ENCODE data around the gene C2orf76.
A peak's percentile ranks its signal among the peaks of the same experiment; 100 is the strongest.

Gene C2orf76

GRCh38 chr2:119333833-119334232 lies 32.8 kb downstream of the C2orf76 start:
- no peak for DNase-seq

- no peak for DNase-seq
These were observed 33.3 kb downstream of the C2orf76 start for GRCh38 chr2:119333360-119333759.

- no peak for DNase-seq
These were observed 33.7 kb downstream of the C2orf76 start for GRCh38 chr2:119332953-119333352.

- DNase-seq: no peak
These were observed 39.2 kb downstream of the C2orf76 start for GRCh38 chr2:119327431-119327830.

GRCh38 chr2:119326938-119327337 lies 39.7 kb downstream of the C2orf76 start:
- DNase-seq: no peak

- no peak for DNase-seq
These were observed 41.9 kb downstream of the C2orf76 start for GRCh38 chr2:119324685-119325270.

GRCh38 chr2:119323459-119323858 lies 43.2 kb downstream of the C2orf76 start:
- DNase-seq: no peak

GRCh38 chr2:119319593-119319992 lies 47.0 kb downstream of the C2orf76 start:
- DNase-seq: no peak

GRCh38 chr2:119317554-119317953 lies 49.1 kb downstream of the C2orf76 start:
- no peak for DNase-seq

- DNase-seq: no peak
These were observed 50.6 kb downstream of the C2orf76 start for GRCh38 chr2:119316066-119316465.

GRCh38 chr2:119315241-119315925 lies 51.3 kb downstream of the C2orf76 start:
- no peak for DNase-seq

GRCh38 chr2:119311831-119312230 lies 54.8 kb downstream of the C2orf76 start:
- DNase-seq: no peak

- no peak for DNase-seq
These were observed 55.3 kb downstream of the C2orf76 start for GRCh38 chr2:119311371-119311770.

GRCh38 chr2:119308793-119309330 lies 57.8 kb downstream of the C2orf76 start:
- no peak for DNase-seq

GRCh38 chr2:119307419-119308140 lies 59.1 kb downstream of the C2orf76 start:
- DNase-seq: no peak

GRCh38 chr2:119306196-119306590 lies 60.4 kb downstream of the C2orf76 start:
- DNase-seq: no peak

- no peak for DNase-seq
These were observed 61.0 kb downstream of the C2orf76 start for GRCh38 chr2:119305497-119306195.

GRCh38 chr2:119304847-119305246 lies 61.8 kb downstream of the C2orf76 start:
- DNase-seq: no peak

GRCh38 chr2:119301413-119301812 lies 65.2 kb downstream of the C2orf76 start:
- DNase-seq: peak; percentile 9

GRCh38 chr2:119295688-119296375 lies 70.8 kb downstream of the C2orf76 start:
- no peak for DNase-seq

GRCh38 chr2:119294671-119295070 lies 72.0 kb downstream of the C2orf76 start:
- no peak for DNase-seq

- no peak for DNase-seq
These were observed 72.7 kb downstream of the C2orf76 start for GRCh38 chr2:119293900-119294299.

GRCh38 chr2:119293254-119293653 lies 73.4 kb downstream of the C2orf76 start:
- no peak for DNase-seq
